Endodermal cell (in vitro differentiated cells): ENCODE data around the gene PLEKHM1. TPM values are rescaled to one million over a fixed set of nuclear protein-coding genes. Genes with fewer than 3 reads are reported as not detected.

Experiments
- DNase-seq: peaks from one replicate; pipeline ENCODE4 v3.0.0-alpha.2; 2017
- H3K27ac ChIP-seq: 2 replicates; pipeline ENCODE4 v1.5.1; 2013; ENCODE audit warnings: mild to moderate bottlenecking, low read depth, low read length, moderate library complexity
- H3K27me3 ChIP-seq: 2 replicates; pipeline ENCODE4 v1.6.1; 2013; ENCODE audit warnings: mild to moderate bottlenecking, low read length, moderate library complexity; ENCODE audit not compliant: insufficient read depth, control insufficient read depth, poor library complexity, severe bottlenecking
- H3K36me3 ChIP-seq: 2 replicates; pipeline ENCODE4 v1.7.0; 2013; ENCODE audit warnings: mild to moderate bottlenecking, low read length, moderate library complexity; ENCODE audit not compliant: control insufficient read depth, insufficient read depth
- H3K4me1 ChIP-seq: one replicate; pipeline ENCODE4 v1.7.0; 2013; ENCODE audit warnings: low read length; ENCODE audit not compliant: control insufficient read depth, insufficient read depth
- H3K4me3 ChIP-seq: 2 replicates; pipeline ENCODE4 v1.5.1; 2013; ENCODE audit warnings: mild to moderate bottlenecking, low read length, moderate library complexity
- H3K9ac ChIP-seq: 2 replicates; pipeline ENCODE4 v1.6.1; 2013; ENCODE audit warnings: mild to moderate bottlenecking, low read length, moderate library complexity; ENCODE audit not compliant: poor library complexity, severe bottlenecking; ENCODE audit errors: extremely low read depth
- H3K9me3 ChIP-seq: 2 replicates; pipeline ENCODE4 v1.6.1; 2013; ENCODE audit warnings: mild to moderate bottlenecking, low read length, moderate library complexity; ENCODE audit not compliant: control insufficient read depth
- H3K27ac Mint-ChIP-seq: 2 replicates; pipeline ENCODE4 v1.8.0; 2020; ENCODE audit warnings: mixed read lengths
- H3K27me3 Mint-ChIP-seq: 2 replicates; pipeline ENCODE4 v1.8.0; 2021; ENCODE audit warnings: mild to moderate bottlenecking, mixed read lengths; ENCODE audit not compliant: insufficient read depth
- H3K36me3 Mint-ChIP-seq: 2 replicates; pipeline ENCODE4 v1.8.0; 2020; ENCODE audit warnings: low read depth, mixed read lengths
- H3K4me1 Mint-ChIP-seq: 2 replicates; pipeline ENCODE4 v1.8.0; 2020; ENCODE audit warnings: mixed read lengths
- H3K4me3 Mint-ChIP-seq: 2 replicates; pipeline ENCODE4 v1.8.0; 2020; ENCODE audit warnings: mild to moderate bottlenecking, moderate library complexity, mixed read lengths
- H3K9me3 Mint-ChIP-seq: 2 replicates; pipeline ENCODE4 v1.8.0; 2020; ENCODE audit warnings: mild to moderate bottlenecking, mixed read lengths
- CTCF ChIP-seq: fragments of 200-600 bp; sonication (generic); conservative IDR thresholded peaks from 2 replicates; pipeline ENCODE4 v1.5.0; 2021; ENCODE audit warnings: antibody characterized with exemption, mild to moderate bottlenecking
- WGBS, 2 experiments: methylation state at CpG; one replicate each; pipeline versions ENCODE4 v1.1.5 to v1.1.7; 2013; ENCODE audit warnings: missing lambda C conversion rate in 2 of 2, mixed read lengths in 1 of 2; ENCODE audit not compliant: insufficient coverage in 1 of 2, insufficient read length in 1 of 2; 5-methylcytosine and 5-hydroxymethylcytosine counted together
- total RNA-seq, 2 donors: library from RNA; stranded (reverse); fragmentation: NEBNext Ultra II Directional in 1 of 2; extraction: Animal tissue kit (Norgen Biotek cat#: 25700) in 1 of 2; gene quantifications; 2 replicates in 1 of 2; 3 replicates in 1 of 2; pipeline ENCODE4 v1.2.1, GENCODE V29; 2021

PLEKHM1 gene
- total RNA-seq, 2 donors from 2014 or later = 18.4 to 29.8 TPM

GRCh38 chr17:45425984-45426413 lies 64.5 kb downstream of the PLEKHM1 start:
- 68 to 83% methylated on average over 4 to 6 of the region's 6 CpGs for WGBS, 2 experiments

GRCh38 chr17:45425125-45425983 lies 65.2 kb downstream of the PLEKHM1 start:
- Mint-ChIP-seq H3K27ac (peak overlapping the region; percentile 88), H3K4me1 (peaks cover 18% of the 10 kb centered on the region)
- peak; percentile 99 for DNase-seq

More at GRCh38 chr17:45425984-45426413, 64.5 kb downstream of the PLEKHM1 start:
- Histone ChIP-seq H3K4me3 (no peak overlapping the region), H3K27me3 (peaks cover 47% of the 10 kb centered on the region), H3K4me1 (peaks cover 4% of the 10 kb centered on the region), H3K36me3 (no peaks in the 10 kb centered on the region), H3K27ac (no peak overlapping the region), H3K9me3 (no peaks in the 10 kb centered on the region), H3K9ac (no peak overlapping the region)
- Mint-ChIP-seq H3K4me1 (peaks cover 18% of the 10 kb centered on the region), H3K9me3 (no peaks in the 10 kb centered on the region), H3K27me3 (peaks cover 48% of the 10 kb centered on the region), H3K27ac (no peak overlapping the region), H3K4me3 (peak overlapping the region; percentile 59), H3K36me3 (no peaks in the 10 kb centered on the region)
- TF ChIP-seq CTCF = no peak
- no peak for DNase-seq

GRCh38 chr17:45424769-45425124 lies 65.8 kb downstream of the PLEKHM1 start:
- Mint-ChIP-seq H3K36me3 (no peaks in the 10 kb centered on the region), H3K4me1 (peaks cover 18% of the 10 kb centered on the region), H3K27ac (no peak overlapping the region), H3K27me3 (peaks cover 37% of the 10 kb centered on the region), H3K4me3 (peak overlapping the region; percentile 59), H3K9me3 (no peaks in the 10 kb centered on the region)
- H3K27me3 ChIP-seq = peaks cover 34% of the 10 kb centered on the region
- TF ChIP-seq CTCF = no peak
- no peaks in the 10 kb centered on the region for H3K9me3 ChIP-seq
- H3K4me1 ChIP-seq = peaks cover 4% of the 10 kb centered on the region
- H3K9ac ChIP-seq = no peak overlapping the region
- H3K36me3 ChIP-seq = no peaks in the 10 kb centered on the region
- H3K4me3 ChIP-seq = peak overlapping the region; percentile 76
- WGBS, 2 experiments = 84 to 94% methylated on average over 2 to 6 of the region's 6 CpGs
- DNase-seq = no peak
- H3K27ac ChIP-seq = no peak overlapping the region

More at GRCh38 chr17:45425125-45425983, 65.2 kb downstream of the PLEKHM1 start:
- Mint-ChIP-seq H3K36me3 (no peaks in the 10 kb centered on the region), H3K9me3 (no peaks in the 10 kb centered on the region), H3K27me3 (peaks cover 41% of the 10 kb centered on the region), H3K4me3 (peak overlapping the region; percentile 59)
- WGBS, 2 experiments = 24 to 29% methylated on average over 7 to 17 of the region's 18 CpGs
- H3K4me3 ChIP-seq = peak overlapping the region; percentile 76
- no peak overlapping the region for H3K27ac ChIP-seq
- H3K4me1 ChIP-seq = peaks cover 4% of the 10 kb centered on the region
- no peaks in the 10 kb centered on the region for H3K36me3 ChIP-seq
- peak overlapping the region; percentile 25 for H3K9ac ChIP-seq
- no peaks in the 10 kb centered on the region for H3K9me3 ChIP-seq
- TF ChIP-seq CTCF = peak; percentile 74
- H3K27me3 ChIP-seq = peaks cover 40% of the 10 kb centered on the region
